Right lobe of liver (tissue), 6 donors: ENCODE data around the gene FAR2. TPM values are rescaled to one million over a fixed set of nuclear protein-coding genes. Genes with fewer than 3 reads are reported as not detected.

ENCODE experiments used
- ATAC-seq, 4 donors: fragments of 200-7000 bp; cut with Tn5 transposase; one replicate each; pipeline ENCODE4 v1.9.1; 2020; ENCODE audit warnings: mild to moderate bottlenecking in 4 of 4, moderate library complexity in 4 of 4
- DNase-seq, 3 donors: peaks; one replicate each; pipeline ENCODE4 v3.0.0-alpha.2; 2020
- H3K27ac ChIP-seq, 3 donors: fragments of 200-600 bp; one replicate each; pipeline ENCODE4 v1.8.0; 2022
- H3K27me3 ChIP-seq, 2 donors: fragments of 200-600 bp; one replicate each; pipeline ENCODE4 v1.8.0; 2022
- H3K36me3 ChIP-seq, 4 donors: fragments of 200-600 bp; sonication (generic) in 1 of 4; one replicate each; pipeline versions ENCODE4 v1.5.1 to v1.8.0; 2017 to 2022; ENCODE audit warnings: control low read depth in 1 of 4
- H3K4me1 ChIP-seq, 4 donors: fragments of 200-600 bp; sonication (generic) in 1 of 4; one replicate each; pipeline versions ENCODE4 v1.5.1 to v1.8.0; 2017 to 2022; ENCODE audit warnings: control low read depth in 1 of 4
- H3K4me3 ChIP-seq, 3 donors: fragments of 200-600 bp; one replicate each; pipeline ENCODE4 v1.8.0; 2022
- H3K9me3 ChIP-seq, 4 donors: fragments of 200-600 bp; sonication (generic) in 1 of 4; one replicate each; pipeline versions ENCODE4 v1.5.1 to v1.8.0; 2017 to 2022; ENCODE audit warnings: control low read depth in 1 of 4
- POLR2A ChIP-seq: fragments of 450-650 bp; IDR thresholded peaks from one replicate; pipeline ENCODE4 v1.6.1; 2017; ENCODE audit warnings: antibody characterized with exemption, mild to moderate bottlenecking
- WGBS: methylation state at CpG from one replicate; pipeline ENCODE4 v1.1.6; 2018; ENCODE audit warnings: low coverage, low lambda C conversion rate; ENCODE audit not compliant: insufficient coverage; ENCODE audit errors: missing lambda C conversion rate; 5-methylcytosine and 5-hydroxymethylcytosine counted together
- intact Hi-C, 2 donors: fragments of 100-400 bp; cut with DNase I; formaldehyde crosslinking; loops; one replicate each; pipeline versions ENCODE4 v1.11.2 to v1.14.1; 2022
- total RNA-seq, 6 experiments: library from RNA; depleted of rRNA in 2 of 6; stranded (reverse); fragments of >200 nt in 2 of 6; fragmentation: NEBNext Ultra II Directional in 3 of 6; extraction: Animal tissue kit (Norgen Biotek cat#: 25700) in 3 of 6; gene quantifications; one replicate each; pipeline versions ENCODE4 v1.1.0 to v1.2.4, GENCODE V29; 2016 to 2023
- TF ChIP-seq, protein P1 (sequence below), 4 donors: fragments of 200-600 bp in 3 of 4; fragments of 450-650 bp in 1 of 4; IDR thresholded peaks; one replicate each; pipeline versions ENCODE4 v1.5.1 to v1.8.0; 2016 to 2022; ENCODE audit warnings: antibody characterized with exemption in 4 of 4, mild to moderate bottlenecking in 2 of 4
- donor health status: DM: no; HTN: yes; CAD: no.
- donor health status: DM: no; HTN: no; CAD: no.
- donor health status: DM: no; HTN: no; CAD: no.
- donor health status: DM: no; HTN: yes; CAD: no.
- donor health status: DM: no; HTN: yes; CAD: no.

FAR2 gene
- total RNA-seq, 6 experiments from 2014 or later = 0.87 to 3.4 (median 1.9) TPM

DNA sequence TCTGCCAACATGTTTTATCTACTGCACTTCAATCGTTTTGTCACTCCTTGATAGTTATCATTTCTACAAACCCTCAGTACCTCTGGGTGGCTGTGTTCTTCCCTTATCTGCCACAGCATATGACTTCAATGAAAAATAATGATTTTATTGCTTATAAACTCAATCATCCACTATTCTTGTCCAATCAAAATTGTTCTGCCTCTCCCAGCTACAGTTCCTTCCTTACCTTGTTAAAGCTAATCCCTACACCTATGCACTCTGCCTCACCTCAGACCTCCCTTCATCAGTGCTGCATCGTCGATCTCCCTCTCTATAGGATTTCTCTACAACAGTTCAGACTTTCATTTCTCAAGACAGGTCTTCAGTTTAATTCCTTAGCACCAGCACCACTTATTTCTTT, 173.1 kb downstream of the FAR2 start:
- no peak for ATAC-seq
- 72% methylated on average over 3 of the region's 3 CpGs for WGBS

DNA sequence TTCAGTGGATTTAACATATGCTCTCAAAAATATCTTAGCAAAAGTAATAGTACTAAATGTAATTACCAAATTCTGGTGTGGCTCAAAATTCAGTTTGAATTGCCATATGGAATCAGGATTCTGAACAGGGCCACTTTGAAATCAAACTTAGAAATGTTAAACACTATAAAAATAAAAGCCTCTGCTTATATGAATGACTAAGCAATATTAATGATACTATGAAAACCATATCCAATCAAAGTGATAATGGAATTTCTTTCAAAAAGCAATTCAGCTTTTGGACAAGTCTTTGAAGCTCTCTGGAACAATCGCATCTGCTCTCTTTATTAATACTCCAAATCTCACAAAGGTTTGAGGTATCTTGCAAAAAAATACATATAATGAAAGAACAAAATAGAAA, 180.3 kb downstream of the FAR2 start:
- no peak for DNase-seq
- H3K27ac ChIP-seq = no peak overlapping the region
- WGBS = 93% methylated on average over 1 of the region's 1 CpG
- H3K4me3 ChIP-seq = no peak overlapping the region
- H3K36me3 ChIP-seq = no peaks in the 10 kb centered on the region
- intact Hi-C loops = no loop called here
- H3K4me1 ChIP-seq = peaks cover 0 to 6% (median 0%) of the 10 kb centered on the region in 4 donors
- H3K9me3 ChIP-seq = no peaks in the 10 kb centered on the region
- ATAC-seq = no peak
- TF ChIP-seq POLR2A = no peak
- TF ChIP-seq, protein P1, sequence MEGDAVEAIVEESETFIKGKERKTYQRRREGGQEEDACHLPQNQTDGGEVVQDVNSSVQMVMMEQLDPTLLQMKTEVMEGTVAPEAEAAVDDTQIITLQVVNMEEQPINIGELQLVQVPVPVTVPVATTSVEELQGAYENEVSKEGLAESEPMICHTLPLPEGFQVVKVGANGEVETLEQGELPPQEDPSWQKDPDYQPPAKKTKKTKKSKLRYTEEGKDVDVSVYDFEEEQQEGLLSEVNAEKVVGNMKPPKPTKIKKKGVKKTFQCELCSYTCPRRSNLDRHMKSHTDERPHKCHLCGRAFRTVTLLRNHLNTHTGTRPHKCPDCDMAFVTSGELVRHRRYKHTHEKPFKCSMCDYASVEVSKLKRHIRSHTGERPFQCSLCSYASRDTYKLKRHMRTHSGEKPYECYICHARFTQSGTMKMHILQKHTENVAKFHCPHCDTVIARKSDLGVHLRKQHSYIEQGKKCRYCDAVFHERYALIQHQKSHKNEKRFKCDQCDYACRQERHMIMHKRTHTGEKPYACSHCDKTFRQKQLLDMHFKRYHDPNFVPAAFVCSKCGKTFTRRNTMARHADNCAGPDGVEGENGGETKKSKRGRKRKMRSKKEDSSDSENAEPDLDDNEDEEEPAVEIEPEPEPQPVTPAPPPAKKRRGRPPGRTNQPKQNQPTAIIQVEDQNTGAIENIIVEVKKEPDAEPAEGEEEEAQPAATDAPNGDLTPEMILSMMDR (IDR thresholded peaks at IDR 0.05) = no peak
- H3K27me3 ChIP-seq = no peaks in the 10 kb centered on the region

More for the DNA sequence above, 173.1 kb downstream of the FAR2 start:
- DNase-seq = no peak
- intact Hi-C loops = no loop called here
- Histone ChIP-seq H3K4me3 (no peak overlapping the region), H3K36me3 (no peaks in the 10 kb centered on the region), H3K27ac (no peak overlapping the region), H3K9me3 (no peaks in the 10 kb centered on the region), H3K4me1 (peaks cover 0 to 13% (median 0%) of the 10 kb centered on the region in 4 donors), H3K27me3 (no peaks in the 10 kb centered on the region)
- TF ChIP-seq, protein P1 (IDR thresholded peaks at IDR 0.05) = no peak
- TF ChIP-seq POLR2A = no peak

DNA sequence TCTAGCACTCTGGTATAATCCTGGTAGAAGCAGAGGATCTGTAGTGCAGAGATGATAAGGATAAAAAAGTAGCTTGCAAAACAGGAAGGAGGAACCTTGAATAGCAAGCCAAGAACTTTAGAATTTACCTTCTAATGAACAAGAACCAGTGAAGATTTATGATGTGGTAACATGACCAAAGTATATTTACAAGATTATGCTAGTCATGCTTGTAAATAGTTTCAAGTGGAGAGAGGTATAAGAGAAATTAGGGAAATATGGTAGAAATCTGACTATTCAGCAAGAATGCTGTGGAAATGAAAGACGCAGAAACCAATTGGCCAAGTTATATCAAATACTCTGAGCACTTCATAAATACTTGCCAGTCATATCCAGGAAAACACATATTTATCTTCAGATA, 184.1 kb downstream of the FAR2 start:
- no peak overlapping the region for H3K4me3 ChIP-seq
- no peaks in the 10 kb centered on the region for H3K27me3 ChIP-seq
- ATAC-seq (no peak), DNase-seq (no peak)
- TF ChIP-seq POLR2A = no peak
- TF ChIP-seq, protein P1 (IDR thresholded peaks at IDR 0.05) = no peak
- intact Hi-C loops = no loop called here
- peaks cover 0 to 6% (median 0%) of the 10 kb centered on the region in 4 donors for H3K4me1 ChIP-seq
- no peaks in the 10 kb centered on the region for H3K36me3 ChIP-seq
- no peaks in the 10 kb centered on the region for H3K9me3 ChIP-seq
- H3K27ac ChIP-seq = no peak overlapping the region
- 0% methylated on average over 1 of the region's 1 CpG for WGBS

DNA sequence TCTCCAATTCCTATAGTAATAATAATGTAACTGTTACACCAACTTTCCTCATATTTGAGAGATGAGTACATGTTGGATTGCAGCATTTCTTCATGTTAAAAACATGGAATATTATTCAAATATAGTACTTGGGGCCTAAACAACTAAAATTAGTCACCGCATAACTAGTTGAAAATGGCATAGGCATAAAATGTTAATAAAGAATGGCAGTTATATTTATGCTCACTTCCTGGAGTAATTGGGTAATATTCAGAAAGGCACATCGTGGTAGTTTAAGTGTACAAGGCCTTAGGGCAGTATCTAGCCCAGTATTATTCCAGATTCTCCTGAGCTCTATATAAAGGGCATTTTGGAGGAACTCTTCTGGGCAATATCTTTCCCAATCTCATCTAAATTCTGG, 185.9 kb downstream of the FAR2 start:
- H3K4me3 ChIP-seq = no peak overlapping the region
- H3K4me1 ChIP-seq = peaks cover 0 to 6% (median 0%) of the 10 kb centered on the region in 4 donors
- peaks cover 0 to under 1% (median 0%) of the 10 kb centered on the region in 4 donors for H3K36me3 ChIP-seq
- TF ChIP-seq, protein P1 (IDR thresholded peaks at IDR 0.05) = no peak
- TF ChIP-seq POLR2A = no peak
- no peak overlapping the region for H3K27ac ChIP-seq
- 88% methylated on average over 2 of the region's 2 CpGs for WGBS
- no peaks in the 10 kb centered on the region for H3K9me3 ChIP-seq
- ATAC-seq (no peak), DNase-seq (no peak)
- intact Hi-C loops = no loop called here
- no peaks in the 10 kb centered on the region for H3K27me3 ChIP-seq

DNA sequence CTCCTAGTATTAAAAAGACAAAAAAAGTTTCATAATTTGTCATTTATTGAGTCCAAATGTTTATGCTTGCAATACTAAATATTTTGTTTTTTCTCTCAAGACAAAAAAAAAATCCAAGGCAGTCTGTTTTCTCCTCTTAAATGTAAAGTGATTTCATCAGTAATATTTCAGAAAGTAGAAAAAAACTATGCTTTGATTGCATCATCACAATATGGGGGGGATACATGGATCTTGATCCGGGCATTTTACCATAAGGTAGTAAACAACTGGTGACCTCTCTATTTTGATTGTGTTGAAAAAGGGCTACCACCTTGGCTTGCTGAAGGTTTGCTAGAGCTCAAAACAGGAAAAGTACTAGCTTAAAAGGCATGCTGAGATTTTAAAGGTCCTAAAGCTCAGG, 188.2 kb downstream of the FAR2 start:
- ATAC-seq (no peak), DNase-seq (no peak)
- TF ChIP-seq, protein P1 (IDR thresholded peaks at IDR 0.05) = no peak
- no peak for TF ChIP-seq POLR2A
- no peak overlapping the region for H3K4me3 ChIP-seq
- H3K27ac ChIP-seq = no peak overlapping the region
- H3K9me3 ChIP-seq = no peaks in the 10 kb centered on the region
- H3K36me3 ChIP-seq = peaks cover 0 to 9% (median 2%) of the 10 kb centered on the region in 4 donors
- intact Hi-C loops = no loop called here
- H3K27me3 ChIP-seq = no peaks in the 10 kb centered on the region
- WGBS = 89% methylated on average over 1 of the region's 1 CpG
- no peaks in the 10 kb centered on the region for H3K4me1 ChIP-seq
